Loucy (cell line): ENCODE measurements around the gene PALS1.

ENCODE experiments used
- CTCF ChIP-seq: fragments of 200-600 bp; sonication (generic); conservative IDR thresholded peaks from 2 replicates; pipeline ENCODE4 v1.5.1; 2014; ENCODE audit warnings: mild to moderate bottlenecking, antibody characterized with exemption, low read length
- EZH2phosphoT487 ChIP-seq: fragments of 200-600 bp; IDR thresholded peaks from 2 replicates; pipeline ENCODE4 v1.6.1; 2018; ENCODE audit warnings: antibody characterized with exemption, mild to moderate bottlenecking, moderate library complexity, borderline replicate concordance

- no peak for TF ChIP-seq EZH2phosphoT487
- no peak for TF ChIP-seq CTCF
Measured at GRCh38 chr14:67270933-67271332, 29.7 kb downstream of the PALS1 start.
